ENCODE results near the gene ZNF514. TPM values are rescaled to one million over a fixed set of nuclear protein-coding genes. Genes with fewer than 3 reads are reported as not detected.

Gene ZNF514
- total RNA-seq, 4 donors from 2014 or later: 16.1 to 24.6 (median 17.3) TPM

DNA sequence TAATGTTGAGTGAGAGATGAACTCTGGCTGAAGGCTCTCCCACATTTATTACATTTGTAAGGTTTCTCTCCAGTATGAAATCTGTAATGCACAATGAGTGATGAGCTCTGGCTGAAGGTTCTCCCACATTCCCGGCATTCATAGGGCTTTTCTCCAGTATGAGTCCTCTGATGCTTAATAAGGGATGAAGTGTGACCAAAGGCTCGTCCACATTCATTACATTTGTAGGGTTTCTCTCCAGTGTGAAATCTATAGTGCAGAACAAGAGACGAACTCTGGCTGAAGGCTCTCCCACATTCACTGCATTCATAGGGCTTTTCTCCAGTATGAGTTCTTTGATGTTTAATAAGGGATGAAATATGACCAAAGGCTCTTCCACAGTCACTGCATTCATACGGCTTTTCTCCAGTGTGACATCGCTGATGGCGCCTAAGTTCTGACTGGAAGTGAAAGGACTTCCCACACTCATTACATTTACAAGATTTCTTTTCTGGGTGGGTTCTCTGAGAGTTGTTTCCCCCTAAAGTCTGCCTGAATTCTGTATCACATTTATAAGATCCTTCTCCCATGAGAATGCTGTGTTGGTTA lies 10.2 kb downstream of the ZNF514 start:
- Histone ChIP-seq H3K36me3 (peaks cover 21 to 100% of the 10 kb centered on the region in 2 donors), H3K4me1 (no peaks in the 10 kb centered on the region), H3K9me3 (peaks cover 0 to 87% (median 11%) of the 10 kb centered on the region in 3 donors), H3K27me3 (no peaks in the 10 kb centered on the region), H3K27ac (no peak overlapping the region), H3K4me3 (no peak overlapping the region)
- 89 to 93% methylated on average over 5 to 6 of the region's 6 CpGs for WGBS, 2 donors (ENCODE audit: low coverage in 1 of 2)
- no peak for ATAC-seq
- no peak for TF ChIP-seq CTCF (IDR thresholded peaks at IDR 0.05)
- no peak for TF ChIP-seq POLR2AphosphoS5 (IDR thresholded peaks at IDR 0.05)
- no peak for TF ChIP-seq EP300 (IDR thresholded peaks at IDR 0.05)
- TF ChIP-seq POLR2A (IDR thresholded peaks at IDR 0.05): no peak

GRCh38 chr2:95143838-95144237 lies 15.8 kb downstream of the ZNF514 start:
- no peaks in the 10 kb centered on the region for H3K4me1 ChIP-seq
- 90 to 100% methylated on average over 1 to 2 of the region's 2 CpGs for WGBS, 2 donors (ENCODE audit: low coverage in 1 of 2)
- TF ChIP-seq CTCF (IDR thresholded peaks at IDR 0.05) (no peak), POLR2AphosphoS5 (IDR thresholded peaks at IDR 0.05) (no peak), POLR2A (IDR thresholded peaks at IDR 0.05) (no peak), EP300 (IDR thresholded peaks at IDR 0.05) (no peak)
- ATAC-seq: no peak
- H3K27me3 ChIP-seq: no peaks in the 10 kb centered on the region
- H3K36me3 ChIP-seq: peaks cover 0 to 78% of the 10 kb centered on the region in 2 donors
- no peak overlapping the region for H3K27ac ChIP-seq
- H3K4me3 ChIP-seq: no peak overlapping the region
- H3K9me3 ChIP-seq: peaks cover 2 to 79% (median 3%) of the 10 kb centered on the region in 3 donors

DNA sequence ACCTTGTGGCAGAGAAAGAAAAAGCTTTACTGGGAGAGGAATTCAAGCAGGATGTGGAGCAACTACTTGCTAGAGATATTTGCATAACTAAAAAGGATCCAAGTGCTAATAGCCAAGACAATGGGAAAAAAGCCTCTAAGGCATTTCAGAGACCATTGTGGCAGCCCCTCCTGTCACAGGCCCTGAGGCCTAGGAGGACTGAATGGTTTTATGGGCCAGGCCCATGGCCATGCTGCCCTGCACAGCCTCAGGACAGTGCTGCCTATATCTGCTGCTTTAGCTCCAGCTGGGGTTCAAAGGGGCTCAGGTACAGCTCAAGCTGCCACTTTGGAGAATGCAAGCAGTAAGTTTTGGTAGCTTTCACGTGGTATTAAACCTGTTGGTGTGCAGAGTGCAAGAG lies 20.9 kb downstream of the ZNF514 start:
- H3K9me3 ChIP-seq: peaks cover 0 to 33% (median 0%) of the 10 kb centered on the region in 3 donors
- peaks cover 0 to 37% of the 10 kb centered on the region in 2 donors for H3K36me3 ChIP-seq
- no peak overlapping the region for H3K4me3 ChIP-seq
- no peaks in the 10 kb centered on the region for H3K4me1 ChIP-seq
- TF ChIP-seq POLR2A (IDR thresholded peaks at IDR 0.05) (no peak), CTCF (IDR thresholded peaks at IDR 0.05) (no peak), EP300 (IDR thresholded peaks at IDR 0.05) (no peak), POLR2AphosphoS5 (IDR thresholded peaks at IDR 0.05) (no peak)
- 100% methylated on average over 1 of the region's 1 CpG; no CpG with 5 or more reads in 1 of the 2 donors for WGBS, 2 donors (ENCODE audit: low coverage in 1 of 2)
- ATAC-seq: no peak
- no peak overlapping the region for H3K27ac ChIP-seq
- H3K27me3 ChIP-seq: no peaks in the 10 kb centered on the region

GRCh38 chr2:95122197-95122551 lies 37.5 kb downstream of the ZNF514 start:
- 7 to 19% methylated on average over 2 to 4 of the region's 5 CpGs for WGBS, 2 donors (ENCODE audit: low coverage in 1 of 2)
- Histone ChIP-seq H3K9me3 (no peaks in the 10 kb centered on the region), H3K4me1 (peaks cover 0 to 43% (median 16%) of the 10 kb centered on the region in 3 donors), H3K27me3 (no peaks in the 10 kb centered on the region), H3K4me3 (peak overlapping the region; percentile 96 to 99), H3K27ac (peak overlapping the region; percentile 83 to 93 (median 92)), H3K36me3 (peaks cover 0 to 4% of the 10 kb centered on the region in 2 donors)
- peak; percentile 3 for ATAC-seq
- TF ChIP-seq EP300 (IDR thresholded peaks at IDR 0.05): no peak
- no peak for TF ChIP-seq POLR2AphosphoS5 (IDR thresholded peaks at IDR 0.05)
- TF ChIP-seq POLR2A (IDR thresholded peaks at IDR 0.05): no peak
- TF ChIP-seq CTCF (IDR thresholded peaks at IDR 0.05): no peak
